HG02884 (cell line): ENCODE data around the gene IQGAP1.

Source experiments
- ATAC-seq: cut with Tn5 transposase; IDR thresholded peaks from one replicate; pipeline ENCODE4 v1.9.1; 2021; ENCODE audit warnings: mild to moderate bottlenecking, moderate library complexity; ENCODE audit not compliant: unreplicated experiment

Gene IQGAP1

DNA sequence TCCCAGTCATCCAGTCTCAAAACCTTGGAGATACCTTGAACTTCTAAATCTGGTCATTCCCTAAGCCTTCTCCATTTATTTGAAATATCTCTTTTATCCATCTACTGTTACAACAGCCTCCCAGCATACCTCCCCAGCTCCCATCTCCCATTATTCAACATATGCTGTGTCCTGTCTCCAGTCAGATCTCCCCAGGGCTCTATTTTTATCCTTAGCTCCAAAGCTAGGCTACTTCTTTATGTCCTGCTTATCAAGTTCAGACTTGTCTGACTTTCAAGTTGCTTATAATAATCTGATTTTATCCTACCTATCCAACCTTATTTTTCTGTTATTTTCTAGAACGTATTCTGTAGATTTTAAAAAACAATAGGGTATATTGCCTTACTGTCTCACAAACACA, 44.2 kb downstream of the IQGAP1 start:
- no peak for ATAC-seq

- ATAC-seq = no peak
Measured at GRCh38 chr15:90435652-90436337, 47.8 kb downstream of the IQGAP1 start.

- ATAC-seq = no peak
Measured at GRCh38 chr15:90436952-90437351, 48.9 kb downstream of the IQGAP1 start.

GRCh38 chr15:90437516-90437915, 49.5 kb downstream of the IQGAP1 start:
- ATAC-seq = no peak

GRCh38 chr15:90439946-90440345, 51.9 kb downstream of the IQGAP1 start:
- ATAC-seq = no peak

DNA sequence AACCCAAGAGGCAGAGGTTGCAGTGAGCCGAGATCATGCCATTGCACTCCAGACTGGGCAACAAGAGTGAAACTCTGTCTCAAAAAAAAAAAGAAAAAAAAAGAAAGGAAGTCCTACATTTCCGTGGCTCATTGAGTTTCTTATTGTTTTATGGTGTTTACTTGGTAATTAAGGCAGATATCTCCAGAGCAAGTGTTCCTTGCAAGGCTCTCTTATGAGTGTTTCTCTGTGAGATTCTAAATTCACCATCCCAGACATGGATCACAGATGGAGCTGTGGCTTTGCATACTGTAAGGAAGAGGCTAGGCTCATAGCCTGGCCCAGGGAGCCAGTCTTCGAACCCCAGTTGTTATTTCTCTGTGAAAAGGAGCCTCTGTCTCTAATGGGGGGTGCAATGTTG, 53.0 kb downstream of the IQGAP1 start:
- no peak for ATAC-seq

DNA sequence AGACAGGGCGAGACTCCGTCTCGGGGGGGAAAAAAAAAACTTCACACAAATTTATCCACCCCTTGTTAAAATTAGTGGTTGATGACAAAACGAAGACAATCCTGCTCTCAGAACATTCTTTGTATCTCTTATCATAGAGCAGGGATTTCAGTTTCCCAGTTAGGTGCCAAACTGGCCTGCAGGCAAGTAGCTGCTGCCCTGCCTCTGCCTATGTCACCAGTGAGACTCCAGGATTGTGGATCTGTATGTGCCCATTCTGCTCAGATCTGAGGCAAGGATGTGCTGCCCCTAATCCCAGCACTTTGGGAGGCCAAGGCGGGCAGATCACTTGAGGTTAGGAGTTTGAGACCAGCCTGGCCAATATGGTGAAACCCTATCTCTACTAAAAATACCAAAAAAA, 54.4 kb downstream of the IQGAP1 start:
- no peak for ATAC-seq

- ATAC-seq = no peak
Measured at GRCh38 chr15:90449206-90449735, 61.2 kb downstream of the IQGAP1 start.

DNA sequence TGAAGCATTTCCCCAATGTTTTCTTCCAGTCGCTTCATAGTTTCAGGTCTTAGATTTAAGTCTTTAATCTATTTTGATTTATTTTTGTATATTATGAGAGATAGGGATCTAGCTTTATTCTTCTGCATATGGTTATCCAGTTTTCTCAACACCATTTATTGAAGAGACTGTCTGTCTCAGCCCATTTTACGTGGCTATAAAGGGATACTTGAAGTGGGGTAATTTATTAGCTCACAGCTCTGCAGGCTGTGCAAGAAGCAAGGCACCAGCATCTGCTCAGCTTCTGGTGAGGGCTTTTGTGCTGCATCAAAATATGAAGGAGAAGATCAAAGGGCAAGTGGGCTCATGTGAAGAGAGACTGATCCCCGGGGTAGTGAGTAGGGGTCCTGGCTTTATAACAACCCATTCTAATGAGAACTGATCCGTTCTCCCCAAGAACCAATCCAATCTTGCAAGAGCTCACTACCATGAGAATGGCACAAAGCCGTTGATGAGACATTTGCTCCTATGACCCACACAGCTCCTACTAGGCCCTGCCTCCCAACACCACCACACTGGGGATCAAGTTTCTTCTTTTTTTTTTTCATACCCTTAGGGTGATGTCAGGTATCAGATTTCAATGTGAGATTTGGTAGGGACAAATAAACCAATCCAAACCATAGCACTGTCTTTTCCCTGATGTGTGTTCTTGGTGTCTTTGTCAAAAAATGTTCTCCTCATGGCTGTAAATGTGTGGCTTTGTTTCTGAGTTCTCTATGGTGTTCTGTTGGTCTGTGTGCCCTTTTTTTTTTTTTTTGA, 63.2 kb downstream of the IQGAP1 start:
- ATAC-seq = no peak

DNA sequence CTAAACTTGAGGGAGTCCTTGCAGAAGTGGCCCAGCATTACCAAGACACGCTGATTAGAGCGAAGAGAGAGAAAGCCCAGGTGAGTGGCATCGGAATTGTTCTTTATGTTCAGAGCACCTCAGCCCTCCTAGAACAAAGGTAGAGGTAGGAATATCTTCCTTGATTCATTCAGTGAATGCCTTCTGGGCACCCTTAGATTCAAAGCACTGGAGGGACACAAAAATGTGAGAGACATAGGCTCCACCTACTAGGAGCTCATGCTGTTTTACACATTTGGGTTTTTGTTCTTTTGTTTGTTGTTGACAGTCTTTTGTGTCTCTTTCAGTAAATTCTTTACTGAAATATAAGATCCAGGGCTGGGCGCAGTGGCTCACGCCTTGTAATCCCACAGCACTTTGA, 68.2 kb downstream of the IQGAP1 start:
- no peak for ATAC-seq

DNA sequence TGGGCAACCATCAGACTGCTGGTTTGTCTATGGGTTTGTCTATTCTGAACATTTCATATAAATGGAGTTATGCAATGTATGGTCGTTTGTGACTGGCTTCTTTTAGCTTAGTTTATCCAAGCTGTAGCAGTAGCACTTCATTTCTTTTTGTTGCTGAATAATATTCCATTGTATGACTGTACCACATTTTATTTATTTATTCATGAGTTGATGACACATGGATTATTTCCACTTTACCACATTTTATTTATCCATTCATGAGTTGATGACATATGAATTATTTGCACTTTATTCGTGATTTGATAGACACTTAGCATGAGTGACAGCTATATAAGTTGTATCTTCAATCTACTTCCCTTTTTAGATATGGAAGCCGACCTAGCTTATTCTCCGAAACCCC, 70.0 kb downstream of the IQGAP1 start:
- ATAC-seq = no peak

GRCh38 chr15:90459368-90459767, 71.3 kb downstream of the IQGAP1 start:
- ATAC-seq = no peak

- no peak for ATAC-seq
Measured at GRCh38 chr15:90460142-90460824, 72.2 kb downstream of the IQGAP1 start.

- ATAC-seq = no peak
Measured at GRCh38 chr15:90463381-90463780, 75.3 kb downstream of the IQGAP1 start.

GRCh38 chr15:90465140-90465929, 77.3 kb downstream of the IQGAP1 start:
- ATAC-seq = no peak

DNA sequence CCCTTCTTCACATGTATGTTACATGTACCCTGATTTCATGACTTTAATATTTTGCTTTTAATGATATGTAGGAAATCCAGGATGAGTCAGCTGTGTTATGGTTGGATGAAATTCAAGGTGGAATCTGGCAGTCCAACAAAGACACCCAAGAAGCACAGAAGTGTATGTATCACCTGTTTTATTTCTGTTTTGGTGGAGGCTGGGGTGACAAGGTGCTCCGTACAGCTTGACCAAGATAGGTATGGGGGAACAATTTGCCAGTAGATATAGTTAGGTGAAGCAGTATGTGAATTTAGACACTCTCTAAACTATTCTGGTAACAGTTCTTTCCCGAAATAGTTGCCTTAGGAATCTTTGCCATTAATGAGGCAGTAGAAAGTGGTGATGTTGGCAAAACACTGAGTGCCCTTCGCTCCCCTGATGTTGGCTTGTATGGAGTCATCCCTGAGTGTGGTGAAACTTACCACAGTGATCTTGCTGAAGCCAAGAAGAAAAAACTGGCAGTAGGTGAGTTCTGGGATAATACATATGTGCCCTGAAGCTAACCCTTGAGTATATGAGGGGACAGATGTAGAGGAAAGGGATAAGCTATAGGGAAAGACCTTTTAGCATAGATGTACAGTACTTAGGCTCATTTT, 78.0 kb downstream of the IQGAP1 start:
- ATAC-seq = no peak

GRCh38 chr15:90469723-90470122, 81.7 kb downstream of the IQGAP1 start:
- no peak for ATAC-seq

GRCh38 chr15:90470453-90470852, 82.4 kb downstream of the IQGAP1 start:
- no peak for ATAC-seq

DNA sequence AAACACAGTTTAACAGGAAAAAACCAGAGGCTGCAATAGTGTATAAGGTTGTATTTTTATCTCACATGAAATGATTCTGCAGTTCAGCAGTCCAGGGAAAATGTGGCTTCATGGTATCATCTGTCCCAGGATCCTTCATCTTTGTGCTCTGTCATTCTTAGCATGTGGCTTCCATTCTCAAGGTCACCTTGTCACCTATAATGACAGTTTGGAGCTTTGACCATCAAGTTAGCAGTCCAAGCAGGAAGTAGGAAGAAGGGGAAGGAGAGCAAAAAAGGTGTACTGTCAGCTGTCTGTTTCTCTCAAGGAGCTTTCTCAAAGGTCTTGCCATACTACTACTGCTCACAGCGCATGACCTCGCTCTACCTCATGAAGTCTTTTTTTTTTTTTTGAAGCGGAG, 83.1 kb downstream of the IQGAP1 start:
- no peak for ATAC-seq

GRCh38 chr15:90471769-90472168, 83.7 kb downstream of the IQGAP1 start:
- ATAC-seq = no peak
